ENCODE data around the gene ARFIP1. TPM values are rescaled to one million over a fixed set of nuclear protein-coding genes. Genes with fewer than 3 reads are reported as not detected.

The ARFIP1 gene
- total RNA-seq, 1 donor from 2014 or later = 30.1 TPM

DNA sequence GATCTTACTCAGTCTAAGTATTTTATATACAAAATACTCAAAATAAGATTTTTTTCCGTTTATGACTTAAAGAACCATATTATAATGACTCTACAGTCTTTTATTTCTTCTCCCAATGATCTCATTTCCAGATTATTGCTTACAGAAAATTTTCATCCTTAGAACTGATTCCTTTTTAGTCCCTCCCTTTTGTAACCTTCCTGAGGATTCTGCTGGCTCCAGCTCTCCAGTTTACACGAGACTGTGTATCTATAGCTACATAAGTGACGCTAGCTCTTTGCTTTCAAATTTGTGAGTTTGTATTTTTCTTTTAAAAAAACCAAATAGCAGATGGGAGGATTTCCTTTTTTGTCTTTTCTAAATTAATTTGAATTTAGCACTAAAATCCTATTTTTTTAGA lies 180.3 kb downstream of the ARFIP1 start:
- DNase-seq (ENCODE audit: low spot score) = no peak

DNA sequence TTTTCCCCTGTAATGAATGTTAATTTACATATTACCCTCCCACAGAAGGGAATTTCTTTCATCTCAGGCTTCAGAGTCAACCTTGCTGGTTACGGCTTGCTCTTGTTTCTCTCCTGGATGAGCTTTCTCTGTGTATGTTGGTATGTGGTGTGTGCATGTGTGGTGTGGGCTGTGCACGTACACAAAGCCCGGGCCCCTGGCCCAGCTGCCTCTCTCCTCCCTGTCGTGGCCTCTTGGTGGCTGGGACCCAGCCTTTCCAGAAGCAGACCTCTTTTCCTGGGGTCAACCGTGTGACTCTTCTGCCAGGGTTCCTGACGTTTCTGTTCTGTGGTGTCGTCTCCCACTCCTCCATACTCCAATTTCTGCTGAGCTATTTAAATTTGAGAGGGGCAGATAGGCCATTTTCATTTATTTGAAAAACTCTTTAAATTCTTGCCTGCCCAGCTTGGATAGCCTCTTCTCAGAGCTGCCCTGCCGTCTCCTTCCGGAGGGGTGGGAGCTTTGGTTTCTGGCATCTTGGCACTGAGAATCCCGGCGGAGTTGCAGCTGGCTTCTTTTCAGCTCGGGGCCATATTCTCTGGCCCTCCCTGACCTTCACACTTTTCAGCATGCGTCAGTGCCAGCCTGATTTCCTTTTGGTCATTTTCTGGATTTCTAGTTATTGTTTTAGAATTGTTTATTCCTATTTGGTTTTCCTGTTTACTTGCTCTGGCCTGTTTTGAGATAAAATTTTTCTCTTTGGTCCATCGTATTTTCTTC lies 181.4 kb downstream of the ARFIP1 start:
- no peak for DNase-seq (ENCODE audit: low spot score)

DNA sequence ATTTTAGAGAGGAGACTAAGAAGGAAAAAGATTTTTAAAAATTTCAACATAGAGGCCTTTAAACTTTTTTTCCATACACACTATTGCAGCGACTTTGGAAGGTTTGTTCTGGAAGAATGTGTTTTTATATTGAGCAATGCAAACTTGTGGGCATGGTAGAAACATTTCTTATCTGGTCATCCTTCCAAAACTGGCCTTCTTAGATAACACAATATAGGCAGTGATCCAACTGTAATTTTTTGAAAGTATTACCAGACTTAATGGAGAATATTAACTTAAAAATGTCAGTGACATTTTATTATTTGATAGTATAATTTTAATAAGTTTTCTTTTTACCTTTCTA lies 182.0 kb downstream of the ARFIP1 start:
- no peak for DNase-seq (ENCODE audit: low spot score)

Other genes with a start within 250 kb of the ARFIP1 start
- 37.9 TPM for gene FBXW7, start 243.9 kb upstream of the ARFIP1 start, total RNA-seq
- 7.2 TPM for gene TMEM154, start 100.0 kb upstream of the ARFIP1 start, total RNA-seq
- not detected for gene TIGD4, start 224 bp upstream of the ARFIP1 start, total RNA-seq
- 1.2 TPM for gene FHDC1, start 156.4 kb downstream of the ARFIP1 start, total RNA-seq

Data from mesenteric fat pad (tissue), 1 donor.